Mammary epithelial cell (primary cell): Measurements from ENCODE around the gene EPHA6.

ENCODE experiments used
- CTCF ChIP-seq, 2 donors: IDR thresholded peaks in 1 of 2; conservative IDR thresholded peaks in 1 of 2; 2 replicates each; pipeline ENCODE4 v1.5.1; 2011 to 2012; ENCODE audit warnings: inconsistent platforms in 2 of 2, low read length in 2 of 2, mild to moderate bottlenecking in 2 of 2, control low read depth in 1 of 2, low read depth in 1 of 2; ENCODE audit not compliant: insufficient read depth in 1 of 2; ENCODE audit errors: extremely low read depth in 1 of 2
- EZH2 ChIP-seq: IDR thresholded peaks from 2 replicates; pipeline ENCODE4 v1.6.1; 2012; ENCODE audit warnings: low read length, inconsistent platforms, borderline replicate concordance

- no peak for TF ChIP-seq CTCF (conservative IDR thresholded peaks at IDR 0.05 in 1 of 2, IDR thresholded peaks at IDR 0.05 in 1 of 2; ENCODE audit: extremely low read depth in 1 of 2, insufficient read depth in 1 of 2, low read depth in 1 of 2, low read length in 2 of 2)
- no peak for TF ChIP-seq EZH2
These were observed 34.6 kb upstream of the EPHA6 start for GRCh38 chr3:96779810-96780209.
